Choroid plexus epithelial cell (primary cell): ENCODE data around the gene CXCR4.

Source experiments
- DNase-seq: peaks from one replicate; pipeline ENCODE4 v3.0.0-alpha.2; 2010; ENCODE audit warnings: low read depth
- H3K4me3 ChIP-seq: 2 replicates; pipeline ENCODE4 v1.5.1; 2011; ENCODE audit warnings: low read depth, mild to moderate bottlenecking, control low read depth, low read length, moderate library complexity
- TF ChIP-seq, protein P1 (sequence below): conservative IDR thresholded peaks from 2 replicates; pipeline ENCODE4 v1.5.1; 2011; ENCODE audit warnings: low read depth, mild to moderate bottlenecking, control low read depth, inconsistent platforms, low read length, moderate library complexity

Gene CXCR4

DNA sequence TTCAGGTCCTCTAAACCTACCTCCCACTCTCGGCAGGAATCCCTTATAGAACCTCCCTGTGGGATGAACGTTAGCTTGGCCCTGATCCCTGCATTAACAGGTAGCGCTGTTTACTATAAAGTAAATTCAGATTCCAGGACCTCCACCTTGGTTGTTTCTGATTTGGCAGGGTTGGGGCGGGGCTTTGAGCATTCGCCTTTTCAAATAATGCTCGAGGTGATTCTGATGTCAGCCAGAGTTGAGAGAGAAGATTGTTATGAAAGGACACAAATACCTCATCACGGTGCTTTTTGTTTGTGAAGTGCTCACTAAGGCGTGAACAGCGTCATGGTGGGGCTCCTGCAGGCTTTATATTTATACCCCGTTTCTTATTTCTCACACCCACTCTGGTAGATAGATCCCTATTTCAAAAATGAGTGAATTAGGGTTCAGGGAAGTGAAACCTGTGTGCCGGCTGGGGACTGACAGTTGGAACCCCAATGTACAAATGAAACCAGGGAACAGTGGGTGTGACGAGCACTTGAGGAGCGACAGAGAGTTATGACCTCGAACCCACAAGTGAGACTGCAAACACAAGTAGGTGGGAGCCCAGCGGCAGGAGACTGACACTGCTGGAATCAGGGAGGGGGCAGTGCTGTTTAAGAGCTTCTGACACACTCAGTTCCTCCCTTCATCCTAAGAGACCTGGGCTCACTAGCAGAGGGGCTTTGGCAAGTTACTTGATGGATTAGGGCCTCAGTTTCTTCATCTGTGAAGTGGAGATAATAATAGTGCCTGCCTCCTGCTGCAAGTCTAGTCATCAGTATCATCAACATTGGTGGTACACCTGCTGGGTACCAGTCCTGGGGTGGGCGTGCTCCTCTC, 14.2 kb upstream of the CXCR4 start:
- TF ChIP-seq, protein P1, sequence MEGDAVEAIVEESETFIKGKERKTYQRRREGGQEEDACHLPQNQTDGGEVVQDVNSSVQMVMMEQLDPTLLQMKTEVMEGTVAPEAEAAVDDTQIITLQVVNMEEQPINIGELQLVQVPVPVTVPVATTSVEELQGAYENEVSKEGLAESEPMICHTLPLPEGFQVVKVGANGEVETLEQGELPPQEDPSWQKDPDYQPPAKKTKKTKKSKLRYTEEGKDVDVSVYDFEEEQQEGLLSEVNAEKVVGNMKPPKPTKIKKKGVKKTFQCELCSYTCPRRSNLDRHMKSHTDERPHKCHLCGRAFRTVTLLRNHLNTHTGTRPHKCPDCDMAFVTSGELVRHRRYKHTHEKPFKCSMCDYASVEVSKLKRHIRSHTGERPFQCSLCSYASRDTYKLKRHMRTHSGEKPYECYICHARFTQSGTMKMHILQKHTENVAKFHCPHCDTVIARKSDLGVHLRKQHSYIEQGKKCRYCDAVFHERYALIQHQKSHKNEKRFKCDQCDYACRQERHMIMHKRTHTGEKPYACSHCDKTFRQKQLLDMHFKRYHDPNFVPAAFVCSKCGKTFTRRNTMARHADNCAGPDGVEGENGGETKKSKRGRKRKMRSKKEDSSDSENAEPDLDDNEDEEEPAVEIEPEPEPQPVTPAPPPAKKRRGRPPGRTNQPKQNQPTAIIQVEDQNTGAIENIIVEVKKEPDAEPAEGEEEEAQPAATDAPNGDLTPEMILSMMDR = no peak
- DNase-seq = no peak
- no peak overlapping the region for H3K4me3 ChIP-seq

DNA sequence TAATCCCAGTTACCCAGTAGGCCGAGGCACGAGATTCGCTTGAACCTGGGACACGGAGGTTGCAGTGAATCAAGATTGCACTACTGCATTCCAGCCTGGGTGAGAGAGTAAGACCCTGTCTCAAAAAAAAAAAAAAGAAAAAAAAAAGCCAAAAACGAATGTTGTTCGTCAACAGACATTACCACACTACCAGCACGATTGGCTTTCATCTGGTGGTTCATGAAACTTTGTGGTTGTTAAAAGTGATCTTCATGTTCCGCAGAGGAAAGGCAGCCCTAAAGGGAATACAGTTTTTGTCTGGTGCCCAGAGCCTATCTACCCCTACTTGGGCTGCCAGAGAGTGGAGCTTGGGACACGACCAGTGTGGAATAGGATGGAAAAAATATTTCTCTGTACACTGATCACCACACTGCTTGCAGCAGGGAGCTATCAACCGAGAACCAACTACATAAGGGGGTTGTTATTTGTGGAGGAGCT, 13.6 kb upstream of the CXCR4 start:
- no peak for DNase-seq
- no peak overlapping the region for H3K4me3 ChIP-seq

DNA sequence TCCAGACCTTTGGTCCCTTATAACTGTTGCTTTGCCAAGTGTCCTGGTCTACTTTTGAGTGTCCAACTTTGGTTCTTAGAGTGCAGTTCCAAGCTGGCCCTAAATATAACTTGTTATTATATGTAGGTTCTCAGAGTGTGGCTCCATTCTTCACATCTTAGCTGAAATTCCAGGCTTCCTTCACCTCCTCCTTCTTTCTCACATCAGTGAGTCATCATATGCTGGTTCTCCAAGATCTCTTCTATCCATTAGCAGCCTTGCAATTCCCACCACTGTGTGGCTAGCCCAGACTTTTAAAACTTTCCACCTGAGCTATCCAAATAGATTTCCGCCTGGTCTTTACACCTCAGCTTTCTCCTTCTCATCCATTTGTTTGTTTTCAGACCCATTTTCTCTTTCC, 12.6 kb upstream of the CXCR4 start:
- TF ChIP-seq, protein P1 = no peak
- no peak overlapping the region for H3K4me3 ChIP-seq

More for the DNA sequence above, 13.6 kb upstream of the CXCR4 start:
- TF ChIP-seq, protein P1 = no peak

DNA sequence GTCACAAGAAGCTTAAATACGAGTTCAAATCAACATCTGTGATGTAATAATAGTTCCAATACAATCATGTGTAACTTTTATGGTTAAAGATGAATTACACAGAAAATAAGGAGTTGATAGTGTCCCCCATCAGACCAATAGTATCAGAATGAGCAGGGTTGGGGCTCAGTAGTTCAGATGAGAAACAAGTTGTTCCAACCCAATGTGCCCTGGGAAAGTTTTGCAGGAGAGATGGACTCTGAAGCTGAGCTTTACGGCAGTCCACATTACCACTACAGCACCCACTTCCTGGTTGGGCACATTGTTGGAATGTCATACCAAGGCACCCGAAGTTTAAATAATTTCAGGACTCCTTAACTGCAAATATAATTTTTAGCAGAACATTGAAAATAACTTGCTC, 12.1 kb upstream of the CXCR4 start:
- TF ChIP-seq, protein P1 = no peak
- no peak for DNase-seq
- no peak overlapping the region for H3K4me3 ChIP-seq

More for the DNA sequence above, 12.6 kb upstream of the CXCR4 start:
- DNase-seq = no peak

DNA sequence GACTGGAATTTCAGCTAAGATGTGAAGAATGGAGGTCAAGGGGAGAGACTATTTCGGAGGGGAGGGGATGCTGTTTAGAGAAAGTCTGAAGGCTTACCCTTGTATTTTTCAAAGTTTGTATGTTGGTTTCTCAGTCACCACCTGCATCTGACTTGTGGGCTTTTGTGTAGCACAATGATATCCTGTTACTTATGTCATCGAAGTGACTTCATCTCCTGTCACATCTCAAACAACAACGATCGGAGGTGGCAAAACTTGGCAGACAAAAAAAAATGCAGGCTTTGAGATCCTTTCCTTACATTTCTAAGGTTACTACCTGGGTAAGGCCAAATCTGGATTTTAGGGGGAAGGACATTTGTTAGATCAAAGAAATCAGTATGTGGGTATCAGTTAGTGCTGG, 11.7 kb upstream of the CXCR4 start:
- DNase-seq = no peak
- TF ChIP-seq, protein P1 = no peak
- no peak overlapping the region for H3K4me3 ChIP-seq

DNA sequence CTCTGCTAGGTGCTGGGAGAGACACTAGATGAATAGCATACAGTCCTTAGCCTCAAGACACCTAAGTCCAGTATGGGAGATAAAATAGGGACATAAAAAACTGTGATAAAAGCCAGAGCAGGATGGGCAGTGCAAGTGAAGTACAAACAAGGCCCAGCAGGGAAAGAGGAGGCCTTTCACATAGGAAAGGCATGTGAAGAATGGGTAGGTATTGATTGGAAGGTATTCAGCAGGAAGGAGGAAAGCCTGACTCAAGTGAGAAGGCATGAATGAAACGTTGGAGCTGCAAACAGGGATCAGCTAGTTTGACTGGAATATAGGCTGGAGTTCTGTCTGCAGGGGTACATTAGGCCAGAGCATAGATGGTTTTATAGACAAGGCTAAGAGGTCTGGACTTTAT, 11.0 kb upstream of the CXCR4 start:
- H3K4me3 ChIP-seq = no peak overlapping the region
- TF ChIP-seq, protein P1 = no peak
- no peak for DNase-seq

DNA sequence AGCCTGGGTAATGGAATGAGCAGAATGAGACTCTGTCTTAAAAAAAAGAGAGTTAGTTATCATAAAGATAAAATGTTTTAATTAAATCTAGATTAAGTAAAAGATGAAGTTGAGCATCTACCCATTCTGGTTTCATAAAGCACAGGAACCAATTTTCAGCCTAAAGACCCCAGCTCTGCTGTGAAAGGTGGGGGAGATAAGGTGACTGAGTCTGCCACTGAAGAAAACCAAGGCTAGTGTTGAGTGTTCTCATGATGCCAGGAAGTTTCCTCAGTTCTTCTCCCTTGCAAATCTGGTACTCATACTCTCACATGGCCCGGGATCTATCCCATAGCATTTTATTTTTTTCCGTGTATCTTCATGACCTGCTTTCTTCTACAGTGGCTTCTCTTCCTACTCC, 10.4 kb upstream of the CXCR4 start:
- no peak overlapping the region for H3K4me3 ChIP-seq
- TF ChIP-seq, protein P1 = no peak
- DNase-seq = no peak
